GM12878 (cell line): Measurements from ENCODE around the gene RPL37. TPM values are rescaled to one million over a fixed set of nuclear protein-coding genes. Genes with fewer than 3 reads are reported as not detected.

Experiments used
- BMI1 ChIP-seq: fragments of 450-650 bp; IDR thresholded peaks from 2 replicates; pipeline ENCODE4 v1.6.1; 2016; ENCODE audit warnings: mild to moderate bottlenecking, moderate library complexity, borderline replicate concordance
- CHD4 ChIP-seq: fragments of 200-600 bp; sonication (generic); IDR thresholded peaks from 2 replicates; pipeline ENCODE4 v1.6.1; 2016; ENCODE audit warnings: mild to moderate bottlenecking
- CREB1 ChIP-seq: IDR thresholded peaks from 2 replicates; pipeline ENCODE4 v1.6.1; 2012; ENCODE audit warnings: low read depth, mild to moderate bottlenecking, inconsistent platforms
- ELK1 ChIP-seq: IDR thresholded peaks from 2 replicates; pipeline ENCODE4 v1.6.1; 2012; ENCODE audit warnings: low read depth, low read length, improper control_type of control experiment
- EP300 ChIP-seq, 2 experiments: fragments of 150-350 bp in 1 of 2; IDR thresholded peaks; 2 replicates each; pipeline ENCODE4 v1.6.1; 2011 to 2012; ENCODE audit warnings: low read depth in 2 of 2, low read length in 2 of 2, borderline replicate concordance in 1 of 2, improper control_type of control experiment in 1 of 2, inconsistent platforms in 1 of 2; ENCODE audit not compliant: control insufficient read depth in 1 of 2
- JUND ChIP-seq: IDR thresholded peaks from 2 replicates; pipeline ENCODE4 v1.6.1; 2012; ENCODE audit warnings: low read depth, mild to moderate bottlenecking, low read length, improper control_type of control experiment, moderate library complexity
- MXI1 ChIP-seq: fragments of 150-350 bp; IDR thresholded peaks from 2 replicates; pipeline ENCODE4 v1.6.1; 2011; ENCODE audit warnings: low read depth, mild to moderate bottlenecking, inconsistent platforms, low read length, improper control_type of control experiment
- MYB ChIP-seq: fragments of 150-350 bp; IDR thresholded peaks from 2 replicates; pipeline ENCODE4 v1.6.1; 2014; ENCODE audit warnings: mild to moderate bottlenecking, low read depth, low read length, borderline replicate concordance
- NKRF ChIP-seq: fragments of 450-650 bp; conservative IDR thresholded peaks from 2 replicates; pipeline ENCODE4 v1.6.1; 2017; ENCODE audit warnings: mild to moderate bottlenecking, moderate library complexity
- PAX8 ChIP-seq: fragments of 450-650 bp; IDR thresholded peaks from 2 replicates; pipeline ENCODE4 v1.6.1; 2017; ENCODE audit warnings: mild to moderate bottlenecking, moderate library complexity
- RUNX3 ChIP-seq: IDR thresholded peaks from 2 replicates; pipeline ENCODE4 v1.6.1; 2012; ENCODE audit warnings: low read length, inconsistent platforms
- SIX5 ChIP-seq: IDR thresholded peaks from 2 replicates; pipeline ENCODE4 v1.6.1; 2011; ENCODE audit warnings: mild to moderate bottlenecking, low read depth, low read length, moderate library complexity; ENCODE audit not compliant: severe bottlenecking
- SP1 ChIP-seq: IDR thresholded peaks from one replicate; pipeline ENCODE4 v1.6.1; 2011; ENCODE audit warnings: low read depth, low read length
- ZNF24 ChIP-seq: fragments of 450-650 bp; IDR thresholded peaks from 2 replicates; pipeline ENCODE4 v1.6.1; 2017; ENCODE audit warnings: antibody characterized with exemption, mild to moderate bottlenecking
- polyA plus RNA-seq, 11 experiments: library from polyadenylated mRNA; depleted of rRNA in 4 of 11; unstranded in 6 of 11; stranded (reverse) in 5 of 11; fragments of >200 nt; fragmentation: Nextera tagmentation in 4 of 11; fragmentation: Illumina TruSeq in 1 of 11; extraction: Ambion mirVana in 4 of 11; extraction: Trizol in 1 of 11; gene quantifications; 1 replicate in 1 of 11; 2 replicates in 10 of 11; pipeline versions ENCODE4 v1.2.1 to v1.2.3, GENCODE V29; 2011 to 2016; ENCODE audit warnings: inconsistent platforms in 2 of 11, missing spikeins in 2 of 11, low read depth in 1 of 11
- total RNA-seq, 4 experiments: library from RNA; depleted of rRNA in 3 of 4; stranded (reverse); fragments of >200 nt in 3 of 4; fragmentation: Illumina TruSeq in 1 of 4; extraction: Trizol in 1 of 4; gene quantifications; 2 replicates each; pipeline versions ENCODE4 v1.2.1 to v1.2.3, GENCODE V29; 2013 to 2021
- TF ChIP-seq, protein P1 (sequence below), 3 experiments: IDR thresholded peaks in 2 of 3; conservative IDR thresholded peaks in 1 of 3; 2 replicates each; pipeline ENCODE4 v1.5.1; 2011; ENCODE audit warnings: low read depth in 3 of 3, low read length in 3 of 3, mild to moderate bottlenecking in 3 of 3, control low read depth in 2 of 3, moderate library complexity in 2 of 3, inconsistent platforms in 1 of 3, mixed read lengths in 1 of 3; ENCODE audit not compliant: control insufficient read depth in 2 of 3, insufficient read depth in 1 of 3; ENCODE audit errors: extremely low read depth in 1 of 3
- TF ChIP-seq, protein P2 (sequence below): IDR thresholded peaks from 2 replicates; pipeline ENCODE4 v1.6.1; 2011; ENCODE audit warnings: mild to moderate bottlenecking, low read depth, low read length, moderate library complexity; ENCODE audit not compliant: insufficient replicate concordance

The RPL37 gene
- total and polyA plus RNA-seq, 10 of the 15 experiments (the other 5 are each of a cell fraction or from before 2014, with no cell fraction given): 1,697 to 6,216 (median 3,013) TPM

- TF ChIP-seq SIX5 (no peak), MXI1 (0 out of 2 replicates have a peak, but pooled peaks have one; percentile 7), JUND (no peak), BMI1 (0 out of 2 replicates have a peak, but pooled peaks have one; percentile 40), CREB1 (peak; percentile 35; the same call in 1 of the 2 replicates), PAX8 (no peak), MYB (no peak), NKRF (0 out of 2 replicates have a peak, but pooled peaks have one; percentile 42), RUNX3 (peak; percentile 29; the same call in 1 of the 2 replicates), SP1 (no peak), ZNF24 (no peak), ELK1 (no peak), EP300 (IDR thresholded peaks at IDR 0.05; ENCODE audit: borderline replicate concordance in 1 of 2, control insufficient read depth in 1 of 2, low read depth in 2 of 2, low read length in 2 of 2) (0 out of 4 replicates have a peak, but pooled peaks of 1 of the 2 experiments have one; percentile 13), CHD4 (no peak)
- TF ChIP-seq, protein P1, sequence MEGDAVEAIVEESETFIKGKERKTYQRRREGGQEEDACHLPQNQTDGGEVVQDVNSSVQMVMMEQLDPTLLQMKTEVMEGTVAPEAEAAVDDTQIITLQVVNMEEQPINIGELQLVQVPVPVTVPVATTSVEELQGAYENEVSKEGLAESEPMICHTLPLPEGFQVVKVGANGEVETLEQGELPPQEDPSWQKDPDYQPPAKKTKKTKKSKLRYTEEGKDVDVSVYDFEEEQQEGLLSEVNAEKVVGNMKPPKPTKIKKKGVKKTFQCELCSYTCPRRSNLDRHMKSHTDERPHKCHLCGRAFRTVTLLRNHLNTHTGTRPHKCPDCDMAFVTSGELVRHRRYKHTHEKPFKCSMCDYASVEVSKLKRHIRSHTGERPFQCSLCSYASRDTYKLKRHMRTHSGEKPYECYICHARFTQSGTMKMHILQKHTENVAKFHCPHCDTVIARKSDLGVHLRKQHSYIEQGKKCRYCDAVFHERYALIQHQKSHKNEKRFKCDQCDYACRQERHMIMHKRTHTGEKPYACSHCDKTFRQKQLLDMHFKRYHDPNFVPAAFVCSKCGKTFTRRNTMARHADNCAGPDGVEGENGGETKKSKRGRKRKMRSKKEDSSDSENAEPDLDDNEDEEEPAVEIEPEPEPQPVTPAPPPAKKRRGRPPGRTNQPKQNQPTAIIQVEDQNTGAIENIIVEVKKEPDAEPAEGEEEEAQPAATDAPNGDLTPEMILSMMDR (IDR thresholded peaks at IDR 0.05 in 2 of 3, conservative IDR thresholded peaks at IDR 0.05 in 1 of 3; ENCODE audit: control insufficient read depth in 2 of 3, extremely low read depth in 1 of 3, insufficient read depth in 1 of 3, low read depth in 3 of 3, low read length in 3 of 3): no peak
- TF ChIP-seq, protein P2, sequence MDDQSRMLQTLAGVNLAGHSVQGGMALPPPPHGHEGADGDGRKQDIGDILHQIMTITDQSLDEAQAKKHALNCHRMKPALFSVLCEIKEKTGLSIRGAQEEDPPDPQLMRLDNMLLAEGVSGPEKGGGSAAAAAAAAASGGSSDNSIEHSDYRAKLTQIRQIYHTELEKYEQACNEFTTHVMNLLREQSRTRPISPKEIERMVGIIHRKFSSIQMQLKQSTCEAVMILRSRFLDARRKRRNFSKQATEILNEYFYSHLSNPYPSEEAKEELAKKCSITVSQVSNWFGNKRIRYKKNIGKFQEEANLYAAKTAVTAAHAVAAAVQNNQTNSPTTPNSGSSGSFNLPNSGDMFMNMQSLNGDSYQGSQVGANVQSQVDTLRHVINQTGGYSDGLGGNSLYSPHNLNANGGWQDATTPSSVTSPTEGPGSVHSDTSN: no peak
- TF ChIP-seq, all 136 proteins: peak for 10
Measured at GRCh38 chr5:40797273-40798011, 37.6 kb downstream of the RPL37 start (continued).
